Measurements from ENCODE around the gene STAT6.
A peak's percentile ranks its signal among the peaks of the same experiment; 100 is the strongest.

The STAT6 gene

DNA sequence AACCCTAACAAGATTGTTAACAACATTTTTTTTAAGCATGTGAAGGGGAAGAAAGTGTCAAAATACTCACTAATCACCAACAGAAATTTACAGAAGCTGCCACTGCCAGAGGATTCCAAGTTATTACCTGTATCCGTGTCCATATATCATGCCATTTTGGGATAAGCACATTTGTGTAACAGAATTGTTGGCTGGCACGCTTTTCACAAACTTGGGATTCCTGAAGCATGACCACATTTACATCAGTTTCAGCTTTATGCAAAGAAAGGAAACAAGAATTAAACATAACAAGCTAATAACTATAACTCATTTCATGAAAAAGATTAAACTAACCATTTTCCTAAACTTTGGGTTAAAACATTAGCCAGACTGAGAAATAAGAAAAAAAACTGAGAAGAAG is 38.5 kb downstream of the STAT6 start:
- DNase-seq (ENCODE audit: low read depth), result no peak
- no peak for TF ChIP-seq CTCF (conservative IDR thresholded peaks at IDR 0.05; ENCODE audit: control insufficient read depth, insufficient read depth, low read depth, low read length)
- no peak overlapping the region for H3K4me3 ChIP-seq (ENCODE audit: control insufficient read depth, low read depth, low read length)

DNA sequence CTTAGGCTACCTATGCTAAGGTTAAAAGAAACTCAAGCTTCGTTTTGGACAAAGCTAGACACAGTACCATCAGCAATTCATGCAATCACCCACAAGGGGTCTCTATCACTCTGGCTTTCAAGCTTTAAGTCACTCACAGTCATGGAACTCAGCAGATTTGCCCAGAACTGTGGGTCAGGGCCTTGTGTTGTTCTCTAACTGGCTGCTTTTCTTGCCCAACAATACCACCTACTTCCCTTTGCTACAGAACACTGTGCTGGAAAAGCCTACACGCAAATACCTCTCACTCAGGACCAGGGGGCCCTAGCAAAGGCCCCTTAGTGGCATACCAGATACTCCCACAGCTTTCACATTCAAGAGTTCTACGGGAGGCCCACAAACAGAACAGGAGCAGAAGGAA is 41.6 kb downstream of the STAT6 start:
- H3K4me3 ChIP-seq (ENCODE audit: control insufficient read depth, low read depth, low read length), result no peak overlapping the region
- peak; percentile 96 for TF ChIP-seq CTCF (conservative IDR thresholded peaks at IDR 0.05; ENCODE audit: control insufficient read depth, insufficient read depth, low read depth, low read length)

GRCh38 chr12:57066245-57066644 is 44.9 kb downstream of the STAT6 start:
- DNase-seq (ENCODE audit: low read depth), result no peak
- no peak for TF ChIP-seq CTCF (conservative IDR thresholded peaks at IDR 0.05; ENCODE audit: control insufficient read depth, insufficient read depth, low read depth, low read length)

More for the DNA sequence above, 41.6 kb downstream of the STAT6 start:
- DNase-seq (ENCODE audit: low read depth), result peak; percentile 92

DNA sequence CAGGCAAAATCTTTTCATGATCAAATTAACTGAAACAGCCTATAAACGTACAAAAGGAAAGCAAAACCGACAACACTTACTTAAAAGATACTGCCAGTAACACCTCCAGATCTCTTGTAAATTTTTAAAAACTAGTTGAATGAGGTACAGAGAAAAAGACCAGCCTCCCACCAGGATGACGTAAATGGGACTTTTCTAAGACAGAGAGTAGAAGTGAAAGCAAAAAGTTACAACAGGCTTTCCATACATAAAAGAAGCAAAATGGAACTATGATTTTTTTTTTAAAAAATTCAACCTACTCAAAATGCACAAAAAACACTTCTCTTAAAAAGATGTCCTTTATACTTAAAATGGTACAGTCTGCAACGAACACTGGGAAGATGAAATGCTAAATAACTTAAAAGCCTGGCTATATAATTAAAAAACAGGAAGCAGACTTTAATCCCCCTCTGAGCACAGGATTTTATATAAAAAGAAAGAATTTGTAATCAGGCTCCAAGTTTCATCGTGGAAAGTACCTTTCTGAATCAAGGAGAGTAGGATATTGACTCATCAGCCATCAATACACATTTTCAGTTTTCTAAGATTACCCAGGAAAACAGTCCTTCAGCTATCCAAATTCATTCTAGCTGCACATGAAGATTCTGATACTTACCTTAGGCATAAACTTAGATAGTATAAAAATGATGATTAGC is 47.0 kb downstream of the STAT6 start:
- DNase-seq (ENCODE audit: low read depth), result no peak
- TF ChIP-seq CTCF (conservative IDR thresholded peaks at IDR 0.05; ENCODE audit: control insufficient read depth, insufficient read depth, low read depth, low read length), result no peak
- H3K4me3 ChIP-seq (ENCODE audit: control insufficient read depth, low read depth, low read length), result no peak overlapping the region

More at GRCh38 chr12:57066245-57066644, 44.9 kb downstream of the STAT6 start:
- H3K4me3 ChIP-seq (ENCODE audit: control insufficient read depth, low read depth, low read length), result no peak overlapping the region

DNA sequence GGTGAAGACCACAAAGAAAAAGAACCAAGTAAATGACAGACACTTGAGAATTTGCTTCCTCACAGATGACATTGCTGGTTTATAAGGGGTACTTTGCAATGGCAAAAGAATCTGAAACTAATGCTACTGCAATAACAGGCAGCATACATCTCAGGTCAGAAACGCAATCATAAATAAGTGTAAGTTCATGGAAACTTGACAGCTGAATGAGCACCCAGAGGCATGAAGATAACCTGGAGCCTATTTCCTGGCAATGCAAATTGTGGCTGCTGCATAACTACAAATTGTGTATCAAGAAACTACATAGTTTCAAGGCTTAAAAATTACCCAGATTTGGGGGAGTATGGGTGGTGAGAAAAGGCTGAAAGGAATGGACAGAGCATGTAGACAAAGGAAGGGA is 52.7 kb downstream of the STAT6 start:
- H3K4me3 ChIP-seq (ENCODE audit: control insufficient read depth, low read depth, low read length), result no peak overlapping the region
- DNase-seq (ENCODE audit: low read depth), result no peak
- TF ChIP-seq CTCF (conservative IDR thresholded peaks at IDR 0.05; ENCODE audit: control insufficient read depth, insufficient read depth, low read depth, low read length), result no peak

GRCh38 chr12:57057067-57057751 is 54.0 kb downstream of the STAT6 start:
- H3K4me3 ChIP-seq (ENCODE audit: control insufficient read depth, low read depth, low read length), result no peak overlapping the region
- no peak for DNase-seq (ENCODE audit: low read depth)
- no peak for TF ChIP-seq CTCF (conservative IDR thresholded peaks at IDR 0.05; ENCODE audit: control insufficient read depth, insufficient read depth, low read depth, low read length)
